Activated T-helper 1 cell treated with Interleukin-2 at 50 U/mL for 16 hours (primary cell): ENCODE results near the gene PSMA4.
"Not testable (repeated sequence)": the region's sequence is repeated elsewhere in the genome, so short reads cannot be mapped to it uniquely, and the experiment has no call there.

Experiments used
- DNase-seq: peaks from one replicate; pipeline ENCODE4 v3.0.0-alpha.2; 2020; ENCODE audit warnings: low read depth

Gene PSMA4

GRCh38 chr15:78551902-78552301 lies 11.7 kb downstream of the PSMA4 start:
- no peak for DNase-seq

- no peak for DNase-seq
Observed at GRCh38 chr15:78552597-78552996, 12.4 kb downstream of the PSMA4 start.

GRCh38 chr15:78560201-78560600 lies 20.0 kb downstream of the PSMA4 start:
- DNase-seq: not testable (repeated sequence)

GRCh38 chr15:78561490-78561889 lies 21.2 kb downstream of the PSMA4 start:
- DNase-seq: no peak

- DNase-seq: no peak
Observed at GRCh38 chr15:78563092-78563491, 22.8 kb downstream of the PSMA4 start.

GRCh38 chr15:78564743-78565096 lies 24.5 kb downstream of the PSMA4 start:
- DNase-seq: no peak

GRCh38 chr15:78565097-78565950 lies 25.1 kb downstream of the PSMA4 start, which contains the start of gene CHRNA5:
CHRNA5 (plus strand) TSS chr15:78565520; CDS start chr15:78565720, 200 bp downstream.
- DNase-seq: peak; percentile 37

- no peak for DNase-seq
Observed at GRCh38 chr15:78565951-78566774, 25.9 kb downstream of the PSMA4 start.

GRCh38 chr15:78567531-78567930 lies 27.3 kb downstream of the PSMA4 start:
- no peak for DNase-seq

- no peak for DNase-seq
Observed at GRCh38 chr15:78570710-78571109, 30.5 kb downstream of the PSMA4 start.

GRCh38 chr15:78571382-78571781 lies 31.1 kb downstream of the PSMA4 start:
- DNase-seq: no peak

GRCh38 chr15:78573416-78573815 lies 33.2 kb downstream of the PSMA4 start:
- DNase-seq: no peak

GRCh38 chr15:78574944-78575343 lies 34.7 kb downstream of the PSMA4 start:
- DNase-seq: no peak

- no peak for DNase-seq
Observed at GRCh38 chr15:78597583-78597982, 57.3 kb downstream of the PSMA4 start.

GRCh38 chr15:78598348-78598747 lies 58.1 kb downstream of the PSMA4 start:
- no peak for DNase-seq

- no peak for DNase-seq
Observed at GRCh38 chr15:78599189-78599588, 58.9 kb downstream of the PSMA4 start.
